Fibroblast of the aortic adventitia (primary cell): ENCODE results near the gene CCDC188. TPM values are rescaled to one million over a fixed set of nuclear protein-coding genes. Genes with fewer than 3 reads are reported as not detected.

ENCODE experiments used
- DNase-seq: peaks from one replicate; pipeline ENCODE4 v3.0.0-alpha.2; 2010; ENCODE audit warnings: low read depth
- H3K4me3 ChIP-seq: 2 replicates; pipeline ENCODE4 v1.5.1; 2011; ENCODE audit warnings: low read depth, mild to moderate bottlenecking, control low read depth, low read length, moderate library complexity
- total RNA-seq: library from RNA; depleted of rRNA; stranded (reverse); fragments of >200 nt; gene quantifications from 2 replicates; pipeline ENCODE4 v1.2.3, GENCODE V29; 2012; ENCODE audit warnings: low replicate concordance
- TF ChIP-seq, protein P1 (sequence below): IDR thresholded peaks from 2 replicates; pipeline ENCODE4 v1.5.1; 2011; ENCODE audit warnings: mild to moderate bottlenecking, low read length, control low read depth, inconsistent platforms; ENCODE audit not compliant: insufficient read depth

CCDC188 gene
- total RNA-seq, 1 donor = 0.45 TPM

DNA sequence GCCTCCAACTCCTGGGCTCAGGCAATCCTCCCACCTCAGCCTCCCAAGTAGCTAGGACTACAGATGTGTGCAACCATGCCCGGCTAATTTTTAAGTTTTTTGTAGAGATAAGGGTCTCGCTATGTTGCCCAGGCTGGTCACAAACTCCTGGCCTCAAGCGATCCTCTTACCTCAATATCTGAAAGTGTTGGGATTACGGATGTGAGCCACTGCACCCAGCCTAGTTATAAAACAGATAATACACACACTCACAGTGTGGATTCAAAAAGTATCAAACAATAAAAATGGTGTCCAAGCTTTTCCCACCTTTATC is 377 bp upstream of the CCDC188 start:
- TF ChIP-seq, protein P1, sequence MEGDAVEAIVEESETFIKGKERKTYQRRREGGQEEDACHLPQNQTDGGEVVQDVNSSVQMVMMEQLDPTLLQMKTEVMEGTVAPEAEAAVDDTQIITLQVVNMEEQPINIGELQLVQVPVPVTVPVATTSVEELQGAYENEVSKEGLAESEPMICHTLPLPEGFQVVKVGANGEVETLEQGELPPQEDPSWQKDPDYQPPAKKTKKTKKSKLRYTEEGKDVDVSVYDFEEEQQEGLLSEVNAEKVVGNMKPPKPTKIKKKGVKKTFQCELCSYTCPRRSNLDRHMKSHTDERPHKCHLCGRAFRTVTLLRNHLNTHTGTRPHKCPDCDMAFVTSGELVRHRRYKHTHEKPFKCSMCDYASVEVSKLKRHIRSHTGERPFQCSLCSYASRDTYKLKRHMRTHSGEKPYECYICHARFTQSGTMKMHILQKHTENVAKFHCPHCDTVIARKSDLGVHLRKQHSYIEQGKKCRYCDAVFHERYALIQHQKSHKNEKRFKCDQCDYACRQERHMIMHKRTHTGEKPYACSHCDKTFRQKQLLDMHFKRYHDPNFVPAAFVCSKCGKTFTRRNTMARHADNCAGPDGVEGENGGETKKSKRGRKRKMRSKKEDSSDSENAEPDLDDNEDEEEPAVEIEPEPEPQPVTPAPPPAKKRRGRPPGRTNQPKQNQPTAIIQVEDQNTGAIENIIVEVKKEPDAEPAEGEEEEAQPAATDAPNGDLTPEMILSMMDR = no peak
- H3K4me3 ChIP-seq = no peak overlapping the region
- DNase-seq = no peak

DNA sequence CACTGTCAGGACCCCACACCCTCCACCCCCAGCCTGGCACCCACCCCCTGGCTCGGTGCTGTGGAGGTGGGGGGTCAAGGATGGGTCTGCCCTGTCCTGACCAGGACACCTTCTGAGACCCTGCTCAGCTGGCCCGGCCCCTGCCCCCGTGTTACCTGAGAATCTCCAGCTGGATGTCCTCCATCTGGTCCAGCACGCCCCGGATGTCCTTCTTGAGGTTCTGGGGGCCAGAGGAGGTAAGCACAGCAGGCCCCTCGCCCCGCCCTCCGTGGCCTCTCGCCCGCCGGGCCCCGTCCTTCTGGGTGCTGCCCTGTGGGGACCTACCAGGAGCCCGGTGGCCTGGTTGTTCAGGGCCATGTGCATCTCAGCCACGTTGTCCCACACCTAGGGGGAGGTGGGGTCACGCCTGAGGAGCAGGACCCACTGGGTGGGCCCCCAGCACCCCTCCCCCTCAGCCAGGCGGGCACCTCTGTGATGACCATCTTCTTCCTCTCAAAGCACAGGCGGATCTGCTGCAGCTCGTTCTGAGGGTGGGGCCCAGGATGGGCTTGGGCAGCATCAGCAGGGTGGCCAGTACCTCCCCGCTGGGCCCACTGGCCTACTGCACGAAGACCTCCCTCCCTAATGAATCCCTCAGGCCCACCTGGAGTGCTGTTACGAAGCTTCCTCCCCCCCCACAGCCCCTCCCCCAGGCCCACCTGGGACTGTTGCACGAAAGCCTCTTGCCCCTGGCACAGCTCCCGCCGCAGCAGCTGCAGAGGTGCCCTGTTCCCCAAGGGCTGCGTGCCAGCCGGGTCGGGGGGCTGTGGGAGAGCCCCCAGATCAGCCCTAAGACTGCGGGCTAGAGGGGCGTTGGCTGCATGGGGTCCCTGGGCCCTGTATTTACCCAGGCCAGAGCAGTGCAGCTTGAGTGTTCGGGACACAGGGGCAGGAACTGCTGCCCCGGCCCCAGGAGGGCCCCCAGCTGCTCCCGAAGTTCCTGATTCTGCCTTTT is 1.3 kb downstream of the CCDC188 start:
- TF ChIP-seq, protein P1 = no peak
- no peak for DNase-seq
- H3K4me3 ChIP-seq = no peak overlapping the region

DNA sequence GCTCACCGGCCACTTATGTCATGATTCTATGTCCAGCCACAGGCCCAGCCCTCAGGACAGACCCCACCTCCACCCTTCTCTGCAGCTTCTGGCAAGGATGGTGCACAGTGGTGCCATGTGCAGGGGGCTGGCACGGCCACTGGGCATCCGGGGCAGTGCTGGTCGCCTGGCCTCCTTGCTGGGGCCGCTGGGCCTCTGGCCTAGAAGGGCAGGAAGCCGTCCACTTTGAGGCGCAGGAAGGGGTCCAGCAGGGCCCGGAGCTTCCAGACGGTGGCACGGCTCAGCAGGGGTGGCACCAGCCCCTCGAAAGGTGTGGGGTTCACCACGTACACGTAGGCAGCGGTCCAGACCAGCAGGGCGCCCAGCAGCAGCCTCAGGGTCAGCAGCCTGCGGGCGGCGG is 2.4 kb downstream of the CCDC188 start:
- no peak for DNase-seq
- TF ChIP-seq, protein P1 = no peak
- H3K4me3 ChIP-seq = no peak overlapping the region

DNA sequence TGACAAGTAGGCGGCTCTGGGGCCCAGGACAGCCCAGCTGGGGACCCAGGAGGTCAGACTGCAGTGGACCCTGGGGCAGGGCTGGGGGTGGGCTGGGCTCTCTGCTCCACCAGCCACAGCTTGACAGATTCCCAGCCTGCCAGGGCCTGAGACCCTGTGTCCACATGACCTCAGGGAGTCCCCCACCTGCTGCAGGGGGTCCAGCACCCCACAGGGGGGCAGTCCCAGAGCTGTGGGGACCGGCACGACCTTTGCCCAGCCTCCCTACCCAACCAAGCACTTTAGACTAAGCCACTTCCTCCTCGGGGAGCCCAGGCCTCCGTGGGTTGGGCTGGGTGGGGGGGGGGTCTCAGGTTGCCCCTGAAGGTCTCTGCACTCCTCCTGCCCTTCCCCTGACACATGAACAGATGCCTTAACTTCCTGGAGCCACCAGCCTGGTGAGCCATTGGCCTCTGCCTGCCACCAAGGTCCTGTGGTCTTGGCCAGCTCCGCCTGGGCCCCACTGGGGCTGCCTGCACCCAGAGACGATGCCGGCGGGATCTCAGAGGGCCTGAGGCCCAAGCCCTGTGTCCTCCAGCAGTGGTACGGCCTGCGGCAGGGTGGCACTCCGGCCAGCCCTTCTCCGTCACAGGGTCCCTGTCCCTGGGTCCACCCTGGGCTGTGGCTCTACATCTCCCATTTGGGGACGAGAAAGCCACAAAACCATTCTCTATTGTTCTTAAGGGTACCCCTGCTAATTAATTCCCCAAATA is 3.4 kb downstream of the CCDC188 start:
- TF ChIP-seq, protein P1 = no peak
- DNase-seq = no peak
- H3K4me3 ChIP-seq = no peak overlapping the region

DNA sequence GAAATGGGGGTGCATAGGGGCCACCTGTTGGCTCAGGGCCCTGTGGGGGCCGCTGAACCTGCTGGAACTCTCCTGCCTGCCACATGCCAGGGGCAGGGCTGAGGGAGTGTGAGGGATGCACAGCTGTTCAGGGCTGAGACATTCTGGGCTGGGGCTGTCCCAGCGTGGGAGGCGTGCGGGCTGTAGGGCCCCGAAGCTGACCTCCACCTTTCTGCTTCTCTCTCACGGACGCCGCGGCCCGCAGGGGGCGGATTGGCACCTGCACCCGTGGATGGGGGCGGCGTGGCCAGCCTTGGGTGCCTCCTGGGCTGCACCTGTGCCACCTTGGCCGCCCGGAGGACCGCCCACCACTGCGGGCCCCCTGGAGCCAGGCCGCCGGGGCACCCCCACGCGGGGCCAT is 4.1 kb downstream of the CCDC188 start:
- H3K4me3 ChIP-seq = no peak overlapping the region
- no peak for DNase-seq
- TF ChIP-seq, protein P1 = no peak

DNA sequence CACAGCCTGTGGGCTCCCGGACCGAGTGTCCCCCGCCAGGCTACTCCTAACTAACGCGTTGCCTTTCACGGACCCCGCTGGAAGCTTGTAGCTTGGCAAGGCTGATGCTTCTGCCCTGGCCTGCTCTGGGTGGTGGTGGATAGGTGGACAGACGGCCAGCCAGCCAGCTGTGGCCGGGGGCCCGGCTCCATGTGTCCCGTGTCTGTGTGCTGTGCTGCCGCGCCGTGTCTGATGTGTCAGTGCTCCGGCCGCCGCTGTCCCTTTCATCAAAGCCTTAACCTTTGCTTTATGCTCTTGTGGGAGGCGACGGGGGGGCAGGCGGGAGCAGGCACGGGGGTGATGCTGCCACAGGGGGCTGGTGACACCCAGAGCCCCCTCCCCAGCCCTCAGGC is 5.0 kb downstream of the CCDC188 start:
- no peak for DNase-seq
- no peak overlapping the region for H3K4me3 ChIP-seq
- TF ChIP-seq, protein P1 = no peak
